Heart right ventricle (tissue), 16 donors: ENCODE results near the gene CNMD. TPM values are rescaled to one million over a fixed set of nuclear protein-coding genes. Genes with fewer than 3 reads are reported as not detected.

Source experiments
- ATAC-seq, 8 donors: fragments of 200-7000 bp; cut with Tn5 transposase; one replicate each; pipeline ENCODE4 v1.9.1; 2020; ENCODE audit warnings: mild to moderate bottlenecking in 8 of 8, moderate library complexity in 8 of 8, moderate number of reproducible peaks in 1 of 8
- DNase-seq, 2 donors: peaks; one replicate each; pipeline ENCODE4 v3.0.0-alpha.2; 2020
- H3K27ac ChIP-seq, 10 donors: fragments of 200-600 bp; sonication (generic) in 2 of 10; one replicate each; pipeline versions ENCODE4 v1.5.0 to v1.8.0; 2020 to 2022; ENCODE audit warnings: mild to moderate bottlenecking in 3 of 10
- H3K27me3 ChIP-seq, 7 donors: fragments of 200-600 bp; one replicate each; pipeline ENCODE4 v1.8.0; 2021 to 2022; ENCODE audit warnings: mild to moderate bottlenecking in 2 of 7
- H3K36me3 ChIP-seq, 9 donors: fragments of 200-600 bp; sonication (generic) in 1 of 9; one replicate each; pipeline versions ENCODE4 v1.5.0 to v1.8.0; 2020 to 2022; ENCODE audit warnings: mild to moderate bottlenecking in 2 of 9
- H3K4me1 ChIP-seq, 9 donors: fragments of 200-600 bp; sonication (generic) in 1 of 9; one replicate each; pipeline versions ENCODE4 v1.5.0 to v1.8.0; 2020 to 2022; ENCODE audit warnings: mild to moderate bottlenecking in 4 of 9
- H3K4me3 ChIP-seq, 10 donors: fragments of 200-600 bp; sonication (generic) in 2 of 10; one replicate each; pipeline versions ENCODE4 v1.5.0 to v1.8.0; 2020 to 2022; ENCODE audit warnings: mild to moderate bottlenecking in 7 of 10, moderate library complexity in 2 of 10
- H3K9me3 ChIP-seq, 11 donors: fragments of 200-600 bp in 10 of 11; sonication (generic) in 2 of 11; one replicate each; pipeline versions ENCODE4 v1.5.0 to v1.8.0; 2013 to 2022; ENCODE audit warnings: mild to moderate bottlenecking in 2 of 11, control low read depth in 1 of 11, moderate library complexity in 1 of 11
- WGBS, 2 donors: extraction: QIAGEN DNeasy Blood & Tissue Kit; methylation state at CpG; one replicate each; pipeline ENCODE4 v1.1.7; 2013; ENCODE audit warnings: inconsistent platforms in 1 of 2; 5-methylcytosine and 5-hydroxymethylcytosine counted together
- intact Hi-C, 10 donors: fragments of 100-400 bp; cut with DNase I; formaldehyde crosslinking; loops; one replicate each; pipeline versions ENCODE4 v1.11.1 to v1.14.2; 2022
- long read RNA-seq, 3 donors: library from polyadenylated mRNA; unstranded; transcript quantifications; one replicate each; pipeline ENCODE4 v2.0.0, GENCODE V29; 2020 to 2021
- polyA plus RNA-seq, 2 donors: library from polyadenylated mRNA; stranded (reverse); fragments of 200-250 nt; gene quantifications; one replicate each; pipeline ENCODE4 v1.2.3, GENCODE V29; 2013
- total RNA-seq, 10 donors: library from RNA; stranded (reverse); fragmentation: NEBNext Ultra II Directional in 3 of 10; extraction: Animal tissue kit (Norgen Biotek cat#: 25700) in 3 of 10; gene quantifications; one replicate each; pipeline versions ENCODE4 v1.2.1 to v1.2.4, GENCODE V29; 2021 to 2023
- TF ChIP-seq, protein P1 (sequence below), 9 donors: fragments of 200-600 bp; sonication (generic) in 2 of 9; IDR thresholded peaks; one replicate each; pipeline versions ENCODE4 v1.5.0 to v1.8.0; 2021 to 2022; ENCODE audit warnings: antibody characterized with exemption in 9 of 9, mild to moderate bottlenecking in 5 of 9, moderate library complexity in 1 of 9
- donor health status: Arrhythmogenic right ventricular cardiomyopathy.
- donor health status: ischemic (EF 13 %, LVEDD 7.1; RV severe dilation, severe dysfunction).
- donor health status: healthy with polysubstance abuse.
- donor health status: DM: no; HTN: yes; CAD: no.
- donor health status: DM: no; HTN: no; CAD: no.
- donor health status: ischemic (EF 25% LVEDD 6.9; RV normal size, moderate dysfunction).
- donor health status: ischemic (EF 25% LVEDD 5.7; RV mildly dilated, moderate dysfunction).
- donor health status: healthy.
- donor health status: DM: yes; HTN: yes; CAD: no.
- donor health status: Ischemic cardiomyopathy.
- donor health status: ischemic (EF 35%, LVEDD 5.7; RV mildly dilated, moderate dysfunction).
- donor health status: nonischemic (EF 11% LVEDD 7.7; RV severe dilation, severe dysfunction).
- donor health status: DM: yes; HTN: yes; CAD: no.
- donor health status: PGD.
- donor health status: ischemic (EF 29% LVEDD 5.4; RV normal size, mild dysfunction).
- donor health status: nonischemic (EF 23%, LVEDD 6.1; RV moderate dilation, normal function).

The CNMD gene
- total RNA-seq, result not detected
- polyA plus RNA-seq, result not detected
- long read RNA-seq, donor 1, result 0 reads
- long read RNA-seq, donor 2, result 0 reads
- long read RNA-seq, donor 3, result 0 reads

DNA sequence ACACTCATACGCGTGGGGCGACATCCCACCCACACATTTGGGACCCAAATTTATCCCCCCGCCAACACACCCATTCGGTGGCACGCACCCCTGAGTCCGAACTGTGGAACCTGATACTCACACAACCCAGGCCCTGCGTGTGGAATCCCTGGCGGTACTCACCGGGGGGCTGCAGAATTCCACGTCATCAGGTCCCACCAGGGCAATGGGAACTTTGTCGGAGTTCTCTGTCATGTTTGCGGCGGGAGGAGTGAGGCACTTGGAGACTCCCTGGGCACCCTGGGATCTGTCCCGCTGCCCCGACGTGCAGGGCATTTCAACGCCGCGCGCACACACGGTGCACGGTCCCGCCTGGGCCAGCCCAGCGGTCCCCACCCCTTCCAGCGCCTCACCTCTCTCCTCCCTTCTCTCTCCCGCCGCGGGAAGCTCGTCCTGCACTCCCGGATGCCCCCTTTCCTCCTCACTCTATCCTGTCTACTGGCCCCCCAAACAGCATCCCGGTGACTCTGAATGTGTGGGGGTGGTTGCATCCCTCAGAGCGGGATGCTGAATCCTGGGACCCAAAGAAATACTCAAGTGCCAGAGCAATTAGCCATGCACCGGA, at the start of gene CNMD:
Gene CNMD, minus strand, starts transcription at position 353 of the 604 bp plus-strand sequence. Its CDS starts 119 bp downstream, at position 234.
- Histone ChIP-seq H3K4me1 (peaks cover 0 to 13% (median 9%) of the 10 kb centered on the region in 9 donors), H3K27me3 (peaks cover 7 to 78% (median 66%) of the 10 kb centered on the region in 7 donors), H3K4me3 (peak within 1 kb of the TSS in 9 of 10 donors; percentile 11 to 52 (median 46)), H3K27ac (no peak within 1 kb of the TSS), H3K36me3 (no peaks in the 10 kb centered on the region), H3K9me3 (peaks cover 0 to 5% (median 0%) of the 10 kb centered on the region in 11 donors)
- WGBS, 2 donors, result 3 to 6% methylated on average over 34 of the region's 34 CpGs
- ATAC-seq (no peak), DNase-seq (no peak)
- TF ChIP-seq, protein P1, sequence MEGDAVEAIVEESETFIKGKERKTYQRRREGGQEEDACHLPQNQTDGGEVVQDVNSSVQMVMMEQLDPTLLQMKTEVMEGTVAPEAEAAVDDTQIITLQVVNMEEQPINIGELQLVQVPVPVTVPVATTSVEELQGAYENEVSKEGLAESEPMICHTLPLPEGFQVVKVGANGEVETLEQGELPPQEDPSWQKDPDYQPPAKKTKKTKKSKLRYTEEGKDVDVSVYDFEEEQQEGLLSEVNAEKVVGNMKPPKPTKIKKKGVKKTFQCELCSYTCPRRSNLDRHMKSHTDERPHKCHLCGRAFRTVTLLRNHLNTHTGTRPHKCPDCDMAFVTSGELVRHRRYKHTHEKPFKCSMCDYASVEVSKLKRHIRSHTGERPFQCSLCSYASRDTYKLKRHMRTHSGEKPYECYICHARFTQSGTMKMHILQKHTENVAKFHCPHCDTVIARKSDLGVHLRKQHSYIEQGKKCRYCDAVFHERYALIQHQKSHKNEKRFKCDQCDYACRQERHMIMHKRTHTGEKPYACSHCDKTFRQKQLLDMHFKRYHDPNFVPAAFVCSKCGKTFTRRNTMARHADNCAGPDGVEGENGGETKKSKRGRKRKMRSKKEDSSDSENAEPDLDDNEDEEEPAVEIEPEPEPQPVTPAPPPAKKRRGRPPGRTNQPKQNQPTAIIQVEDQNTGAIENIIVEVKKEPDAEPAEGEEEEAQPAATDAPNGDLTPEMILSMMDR (IDR thresholded peaks at IDR 0.05), result no peak
- intact Hi-C loops, result no loop called here

DNA sequence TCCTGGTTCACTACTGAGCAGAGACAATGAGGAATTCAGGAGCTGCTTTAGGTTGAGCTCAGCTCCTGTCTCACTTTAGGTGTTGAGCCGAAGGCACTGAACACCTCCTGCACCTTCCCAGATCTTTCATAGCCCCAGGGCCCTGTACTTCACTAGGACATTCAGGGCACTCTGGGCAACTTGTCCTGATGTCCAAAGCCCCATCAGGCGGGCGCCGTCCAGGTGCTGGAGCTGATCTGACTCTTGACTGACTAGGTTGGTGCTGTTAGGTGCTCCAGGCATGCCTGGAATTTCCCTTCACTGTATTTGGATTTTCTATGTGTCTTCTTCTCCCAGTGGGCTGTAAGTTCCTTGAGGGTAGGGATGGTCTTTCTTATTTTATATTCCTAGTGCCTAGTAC, 48.4 kb upstream of the CNMD start:
- intact Hi-C loops, result no loop called here
- Histone ChIP-seq H3K9me3 (no peaks in the 10 kb centered on the region), H3K4me3 (no peak overlapping the region), H3K27me3 (peaks cover 0 to 20% (median 6%) of the 10 kb centered on the region in 7 donors), H3K36me3 (no peaks in the 10 kb centered on the region), H3K27ac (no peak overlapping the region), H3K4me1 (no peaks in the 10 kb centered on the region)
- WGBS, 2 donors, result 42 to 54% methylated on average over 4 of the region's 4 CpGs
- DNase-seq (no peak), ATAC-seq (no peak)
- TF ChIP-seq, protein P1 (IDR thresholded peaks at IDR 0.05), result no peak

DNA sequence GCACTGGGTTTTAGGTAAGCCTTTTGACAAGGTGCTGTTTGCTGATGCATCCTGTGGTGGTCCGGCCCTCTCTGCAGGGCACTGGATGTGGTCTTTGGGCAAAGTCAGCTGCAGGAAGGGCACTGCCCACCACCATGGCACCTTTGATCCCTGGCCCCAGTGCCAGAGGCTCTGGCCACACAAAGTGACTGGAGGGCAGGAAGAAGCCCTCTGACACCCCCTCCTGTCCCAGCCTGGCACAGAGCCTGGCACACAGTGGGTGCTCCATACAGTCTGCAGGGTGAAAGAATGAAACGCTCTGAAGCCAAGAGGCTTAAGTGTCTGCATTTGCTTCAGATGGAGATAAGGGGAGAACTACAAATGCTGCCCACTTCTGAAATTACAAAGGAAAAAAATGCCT, 47.6 kb upstream of the CNMD start:
- Histone ChIP-seq H3K27ac (no peak overlapping the region), H3K27me3 (peaks cover 0 to 20% (median 6%) of the 10 kb centered on the region in 7 donors), H3K4me3 (no peak overlapping the region), H3K36me3 (no peaks in the 10 kb centered on the region), H3K9me3 (no peaks in the 10 kb centered on the region), H3K4me1 (no peaks in the 10 kb centered on the region)
- ATAC-seq (no peak), DNase-seq (no peak)
- intact Hi-C loops, result no loop called here
- 84 to 85% methylated on average over 2 of the region's 2 CpGs for WGBS, 2 donors
- TF ChIP-seq, protein P1 (IDR thresholded peaks at IDR 0.05), result no peak

DNA sequence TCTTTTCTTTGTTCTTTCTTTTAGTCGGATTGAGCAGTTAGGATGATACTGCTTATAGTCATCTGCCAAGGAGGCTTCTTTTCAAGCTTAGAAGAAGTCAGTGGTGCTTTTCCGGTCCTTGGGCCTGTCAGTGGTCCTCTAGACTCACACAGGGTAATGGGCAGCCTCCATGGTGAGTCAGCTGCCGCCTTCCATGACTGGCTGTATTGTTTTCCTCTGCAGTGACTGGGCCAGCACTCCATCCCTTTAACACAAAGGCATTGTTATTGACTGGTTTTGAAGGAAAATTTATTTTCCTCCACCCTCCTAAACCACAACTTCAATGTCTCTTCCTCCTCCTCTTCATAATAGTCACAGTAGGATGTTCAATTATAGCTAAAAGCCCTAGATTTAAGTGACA, 47.1 kb upstream of the CNMD start:
- TF ChIP-seq, protein P1 (IDR thresholded peaks at IDR 0.05), result no peak
- Histone ChIP-seq H3K9me3 (no peaks in the 10 kb centered on the region), H3K27ac (no peak overlapping the region), H3K36me3 (no peaks in the 10 kb centered on the region), H3K4me3 (no peak overlapping the region), H3K4me1 (no peaks in the 10 kb centered on the region), H3K27me3 (peaks cover 0 to 20% (median 6%) of the 10 kb centered on the region in 7 donors)
- ATAC-seq, result no peak
- intact Hi-C loops, result no loop called here
- no peak for DNase-seq
- WGBS, 2 donors, result 78 to 86% methylated on average over 3 of the region's 3 CpGs
